Astrocyte (in vitro differentiated cells and primary cell): ENCODE results near the gene COX7B2.

Experiments
- EZH2 ChIP-seq: IDR thresholded peaks from 2 replicates; pipeline ENCODE4 v1.6.1; 2012; ENCODE audit warnings: mild to moderate bottlenecking, low read length, inconsistent platforms; ENCODE audit not compliant: insufficient read depth
- TF ChIP-seq, protein P1 (sequence below): IDR thresholded peaks from 2 replicates; pipeline ENCODE4 v1.5.1; 2011; ENCODE audit warnings: low read depth, mild to moderate bottlenecking, inconsistent platforms, low read length, moderate library complexity; ENCODE audit not compliant: insufficient read depth

DNA sequence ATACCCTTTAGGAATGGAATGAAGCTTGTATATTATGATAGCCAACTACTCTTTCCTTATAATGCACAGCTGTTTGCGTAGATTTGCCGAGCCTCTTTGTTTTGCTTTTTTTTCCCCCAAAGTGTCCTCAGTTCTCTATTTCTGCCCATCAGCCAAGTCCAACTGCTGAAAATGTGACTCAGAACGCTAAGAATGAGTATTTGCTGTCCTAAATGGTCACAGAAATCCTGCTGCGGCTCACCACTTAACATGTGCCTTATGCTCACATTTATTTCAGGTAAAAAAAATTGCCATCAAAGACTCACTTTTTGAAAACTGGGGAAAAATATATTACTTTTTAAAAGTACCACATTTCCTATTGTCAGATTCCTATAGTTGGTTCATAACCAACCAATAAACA lies 47.4 kb upstream of the COX7B2 start:
- TF ChIP-seq, protein P1, sequence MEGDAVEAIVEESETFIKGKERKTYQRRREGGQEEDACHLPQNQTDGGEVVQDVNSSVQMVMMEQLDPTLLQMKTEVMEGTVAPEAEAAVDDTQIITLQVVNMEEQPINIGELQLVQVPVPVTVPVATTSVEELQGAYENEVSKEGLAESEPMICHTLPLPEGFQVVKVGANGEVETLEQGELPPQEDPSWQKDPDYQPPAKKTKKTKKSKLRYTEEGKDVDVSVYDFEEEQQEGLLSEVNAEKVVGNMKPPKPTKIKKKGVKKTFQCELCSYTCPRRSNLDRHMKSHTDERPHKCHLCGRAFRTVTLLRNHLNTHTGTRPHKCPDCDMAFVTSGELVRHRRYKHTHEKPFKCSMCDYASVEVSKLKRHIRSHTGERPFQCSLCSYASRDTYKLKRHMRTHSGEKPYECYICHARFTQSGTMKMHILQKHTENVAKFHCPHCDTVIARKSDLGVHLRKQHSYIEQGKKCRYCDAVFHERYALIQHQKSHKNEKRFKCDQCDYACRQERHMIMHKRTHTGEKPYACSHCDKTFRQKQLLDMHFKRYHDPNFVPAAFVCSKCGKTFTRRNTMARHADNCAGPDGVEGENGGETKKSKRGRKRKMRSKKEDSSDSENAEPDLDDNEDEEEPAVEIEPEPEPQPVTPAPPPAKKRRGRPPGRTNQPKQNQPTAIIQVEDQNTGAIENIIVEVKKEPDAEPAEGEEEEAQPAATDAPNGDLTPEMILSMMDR = no peak
- TF ChIP-seq EZH2 = no peak
